NCI-H1105 treated with DMSO at 0.1 percent for 48 hours (cell line): ENCODE measurements around the gene EIF4G1.
"Not testable (repeated sequence)": the region's sequence is repeated elsewhere in the genome, so short reads cannot be mapped to it uniquely, and the experiment has no call there.

Experiments used
- DNase-seq: peaks from one replicate; lab custom pipeline; 2025; lab: John Stamatoyannopoulos, UW

The EIF4G1 gene

GRCh38 chr3:184334470-184335158 lies 20.2 kb downstream of the EIF4G1 start:
- no peak for DNase-seq

GRCh38 chr3:184335291-184335660 lies 20.9 kb downstream of the EIF4G1 start:
- peak; percentile 72 for DNase-seq

DNA sequence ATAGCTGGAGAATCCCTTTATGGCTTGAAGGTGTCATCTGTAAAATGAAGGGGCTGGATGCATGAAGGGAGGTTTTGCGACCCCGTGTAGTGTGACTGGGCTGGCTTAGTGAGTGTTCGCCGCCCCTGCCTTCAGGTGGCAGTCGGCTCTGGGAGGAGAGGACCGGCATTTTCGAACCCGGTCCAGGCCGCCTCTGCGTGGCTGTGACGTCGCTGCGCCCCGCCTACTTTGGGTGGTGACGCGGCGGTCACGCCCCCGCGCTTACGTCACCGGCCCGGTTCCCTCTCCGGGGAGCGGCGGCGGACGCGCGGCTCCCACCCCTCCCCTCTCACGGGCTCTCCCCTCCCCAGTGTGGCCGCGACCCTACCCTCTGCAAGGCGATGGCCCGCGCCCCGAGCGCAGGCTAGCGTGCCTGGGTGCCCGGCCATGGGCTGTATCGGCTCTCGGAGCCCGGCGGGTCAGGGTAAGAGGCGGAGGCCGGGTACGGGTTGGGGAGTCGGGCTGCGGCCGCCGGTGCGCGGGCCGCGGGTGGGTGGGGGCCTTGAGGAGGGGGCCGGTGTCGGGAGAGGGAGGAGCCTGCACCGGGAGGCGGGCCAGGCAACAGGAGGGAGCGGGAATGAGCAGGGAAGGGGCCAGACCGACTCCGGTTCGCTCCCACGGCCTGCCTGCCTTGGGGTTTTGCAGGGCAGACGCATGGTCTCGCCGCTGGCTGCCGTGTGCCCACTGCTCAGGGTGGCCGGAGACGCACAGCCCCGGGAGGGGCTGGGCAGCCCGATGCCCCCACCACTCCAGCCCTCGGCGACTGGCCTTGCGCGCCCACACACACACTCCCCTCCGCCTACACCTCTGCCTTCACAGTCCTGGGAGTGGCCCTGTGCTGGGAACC lies 21.5 kb downstream of the EIF4G1 start:
- peak; percentile 78 for DNase-seq

DNA sequence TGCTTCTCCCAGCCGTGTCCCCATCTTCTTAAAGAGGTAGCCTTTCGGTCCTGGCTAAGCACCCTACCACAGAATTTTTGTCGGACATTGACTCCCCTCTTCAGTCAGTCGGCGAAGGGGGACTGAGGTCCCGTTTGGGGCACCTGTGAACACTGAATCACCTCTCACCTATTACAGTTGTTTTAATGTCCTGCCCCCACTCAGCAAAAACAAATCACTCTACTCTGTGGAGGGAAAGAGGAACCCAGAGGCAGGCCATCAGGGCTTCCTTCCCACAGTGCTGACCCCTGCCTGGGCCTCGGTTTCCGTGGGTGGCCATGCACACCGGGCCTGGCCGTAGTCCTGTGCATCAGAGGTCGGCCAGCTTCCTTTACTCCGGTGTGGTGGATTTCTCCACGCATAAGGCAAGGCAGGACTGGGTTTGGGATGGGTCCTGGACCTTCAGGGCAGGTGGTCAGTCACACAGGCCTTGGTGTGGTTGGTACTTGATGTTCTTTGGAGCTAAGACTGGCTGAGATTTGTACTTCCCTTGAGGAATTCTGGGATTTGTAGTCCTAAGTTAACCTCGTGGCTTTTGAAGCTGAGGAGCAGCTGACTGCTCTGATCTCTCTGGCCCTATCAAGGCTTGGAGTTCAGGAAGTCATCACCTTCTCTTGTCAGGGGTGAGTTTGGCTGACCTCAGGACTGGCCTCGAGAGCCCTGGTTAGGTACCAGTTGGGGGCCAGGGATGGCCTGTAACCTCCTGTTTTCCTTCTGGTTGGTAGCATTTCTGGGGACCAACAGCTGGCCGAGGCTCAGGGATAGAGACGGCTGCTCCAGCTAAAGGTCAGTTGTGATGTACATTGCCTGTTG lies 22.4 kb downstream of the EIF4G1 start:
- no peak for DNase-seq

DNA sequence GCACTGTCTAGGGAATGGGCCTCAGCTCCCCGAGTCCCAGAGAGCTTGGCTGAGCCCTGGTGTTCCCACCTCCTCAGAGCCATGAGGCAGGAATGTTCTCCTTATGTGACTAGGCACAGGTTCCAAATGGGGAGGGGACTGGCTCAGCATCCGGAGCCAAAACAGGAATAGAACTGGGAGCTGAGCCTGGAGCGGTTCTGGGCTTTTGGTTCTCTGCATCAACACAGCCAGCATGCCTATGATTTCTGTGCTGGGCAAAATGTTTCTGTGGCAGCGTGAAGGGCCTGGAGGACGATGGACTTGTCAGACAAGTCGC lies 23.0 kb downstream of the EIF4G1 start, which contains the start of gene FAM131A:
Gene FAM131A, plus strand, starts transcription at position 202 of the 316 bp plus-strand sequence. Its CDS starts 31 bp downstream, at position 233.
- DNase-seq: no peak

- DNase-seq: no peak
Observed at GRCh38 chr3:184337981-184338380, 23.6 kb downstream of the EIF4G1 start.

DNA sequence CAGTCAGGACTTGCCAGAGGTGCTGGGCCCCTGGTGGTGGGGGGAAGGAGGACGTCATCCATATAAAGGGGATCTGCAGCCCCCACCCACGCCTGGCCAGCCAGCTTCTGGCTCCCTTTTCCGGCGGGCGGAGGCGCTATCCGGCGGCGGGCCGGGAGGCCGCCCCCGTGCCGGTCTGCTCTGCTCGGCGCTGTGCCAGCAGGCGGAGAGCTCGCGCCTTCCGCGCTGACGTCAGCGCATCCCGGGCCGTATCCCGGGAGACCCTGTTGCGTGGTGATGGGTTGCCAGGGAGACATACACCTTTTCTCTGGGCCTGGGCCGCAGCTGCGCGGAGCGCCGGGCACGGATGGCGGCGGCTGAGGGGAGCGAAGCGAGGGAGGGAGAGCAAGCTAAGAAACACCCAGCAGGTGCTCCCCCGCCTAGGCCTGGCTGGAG lies 24.1 kb downstream of the EIF4G1 start:
- peak; percentile 98 for DNase-seq

- peak; percentile 86 for DNase-seq
Observed at GRCh38 chr3:184339001-184339400, 24.6 kb downstream of the EIF4G1 start.

DNA sequence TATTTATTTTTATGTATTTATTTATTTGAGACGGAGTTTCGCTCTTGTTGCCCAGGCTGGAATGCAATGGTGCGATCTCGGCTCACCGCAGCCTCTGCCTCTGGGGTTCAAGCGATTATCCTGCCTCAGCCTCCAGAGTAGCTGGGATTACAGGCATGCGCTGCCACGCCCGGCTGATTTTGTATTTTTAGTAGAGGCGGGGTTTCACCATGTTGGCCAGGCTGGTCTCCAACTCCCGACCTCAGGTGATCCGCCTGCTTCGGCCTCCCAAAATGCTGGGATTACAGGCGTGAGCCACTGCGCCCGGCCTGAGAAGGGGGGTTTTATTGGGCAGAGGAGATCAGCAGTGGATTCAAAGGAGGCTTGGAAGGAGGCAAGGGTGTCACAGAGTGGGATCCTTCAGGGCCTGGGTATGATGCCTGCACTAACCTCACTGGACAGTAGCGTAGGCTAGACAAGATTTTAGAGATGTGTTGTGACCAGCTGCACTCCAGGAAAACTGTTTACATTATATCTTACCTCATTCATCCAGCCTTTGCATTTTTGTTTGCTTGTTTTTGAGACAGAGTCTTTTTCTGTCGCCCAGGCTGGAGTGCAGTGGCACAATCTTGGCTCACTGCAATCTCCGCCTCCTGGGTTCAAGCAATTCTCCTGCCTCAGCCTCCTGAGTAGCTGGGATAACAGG lies 25.2 kb downstream of the EIF4G1 start:
- DNase-seq: not testable (repeated sequence)

DNA sequence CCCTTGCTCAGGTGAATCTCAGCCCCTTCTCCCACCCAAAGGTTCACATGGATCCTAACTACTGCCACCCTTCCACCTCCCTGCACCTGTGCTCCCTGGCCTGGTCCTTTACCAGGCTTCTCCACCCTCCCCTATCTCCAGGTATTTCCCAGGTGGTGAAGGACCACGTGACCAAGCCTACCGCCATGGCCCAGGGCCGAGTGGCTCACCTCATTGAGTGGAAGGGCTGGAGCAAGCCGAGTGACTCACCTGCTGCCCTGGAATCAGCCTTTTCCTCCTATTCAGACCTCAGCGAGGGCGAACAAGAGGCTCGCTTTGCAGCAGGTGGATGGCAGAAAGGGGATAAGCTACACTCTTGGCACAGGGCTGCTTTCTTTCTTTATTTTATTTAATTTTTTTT lies 27.5 kb downstream of the EIF4G1 start:
- no peak for DNase-seq

- DNase-seq: no peak
Observed at GRCh38 chr3:184343200-184343876, 28.9 kb downstream of the EIF4G1 start.

DNA sequence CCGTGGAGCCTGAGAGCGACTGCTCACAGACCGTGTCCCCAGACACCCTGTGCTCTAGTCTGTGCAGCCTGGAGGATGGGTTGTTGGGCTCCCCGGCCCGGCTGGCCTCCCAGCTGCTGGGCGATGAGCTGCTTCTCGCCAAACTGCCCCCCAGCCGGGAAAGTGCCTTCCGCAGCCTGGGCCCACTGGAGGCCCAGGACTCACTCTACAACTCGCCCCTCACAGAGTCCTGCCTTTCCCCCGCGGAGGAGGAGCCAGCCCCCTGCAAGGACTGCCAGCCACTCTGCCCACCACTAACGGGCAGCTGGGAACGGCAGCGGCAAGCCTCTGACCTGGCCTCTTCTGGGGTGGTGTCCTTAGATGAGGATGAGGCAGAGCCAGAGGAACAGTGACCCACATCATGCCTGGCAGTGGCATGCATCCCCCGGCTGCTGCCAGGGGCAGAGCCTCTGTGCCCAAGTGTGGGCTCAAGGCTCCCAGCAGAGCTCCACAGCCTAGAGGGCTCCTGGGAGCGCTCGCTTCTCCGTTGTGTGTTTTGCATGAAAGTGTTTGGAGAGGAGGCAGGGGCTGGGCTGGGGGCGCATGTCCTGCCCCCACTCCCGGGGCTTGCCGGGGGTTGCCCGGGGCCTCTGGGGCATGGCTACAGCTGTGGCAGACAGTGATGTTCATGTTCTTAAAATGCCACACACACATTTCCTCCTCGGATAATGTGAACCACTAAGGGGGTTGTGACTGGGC lies 30.3 kb downstream of the EIF4G1 start:
- no peak for DNase-seq

DNA sequence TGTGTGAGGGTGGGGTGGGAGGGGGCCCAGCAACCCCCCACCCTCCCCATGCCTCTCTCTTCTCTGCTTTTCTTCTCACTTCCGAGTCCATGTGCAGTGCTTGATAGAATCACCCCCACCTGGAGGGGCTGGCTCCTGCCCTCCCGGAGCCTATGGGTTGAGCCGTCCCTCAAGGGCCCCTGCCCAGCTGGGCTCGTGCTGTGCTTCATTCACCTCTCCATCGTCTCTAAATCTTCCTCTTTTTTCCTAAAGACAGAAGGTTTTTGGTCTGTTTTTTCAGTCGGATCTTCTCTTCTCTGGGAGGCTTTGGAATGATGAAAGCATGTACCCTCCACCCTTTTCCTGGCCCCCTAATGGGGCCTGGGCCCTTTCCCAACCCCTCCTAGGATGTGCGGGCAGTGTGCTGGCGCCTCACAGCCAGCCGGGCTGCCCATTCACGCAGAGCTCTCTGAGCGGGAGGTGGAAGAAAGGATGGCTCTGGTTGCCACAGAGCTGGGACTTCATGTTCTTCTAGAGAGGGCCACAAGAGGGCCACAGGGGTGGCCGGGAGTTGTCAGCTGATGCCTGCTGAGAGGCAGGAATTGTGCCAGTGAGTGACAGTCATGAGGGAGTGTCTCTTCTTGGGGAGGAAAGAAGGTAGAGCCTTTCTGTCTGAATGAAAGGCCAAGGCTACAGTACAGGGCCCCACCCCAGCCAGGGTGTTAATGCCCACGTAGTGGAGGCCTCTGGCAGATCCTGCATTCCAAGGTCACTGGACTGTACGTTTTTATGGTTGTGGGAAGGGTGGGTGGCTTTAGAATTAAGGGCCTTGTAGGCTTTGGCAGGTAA lies 31.1 kb downstream of the EIF4G1 start:
- peak; percentile 44 for DNase-seq

- no peak for DNase-seq
Observed at GRCh38 chr3:184346480-184347190, 32.2 kb downstream of the EIF4G1 start.

- DNase-seq: no peak
Observed at GRCh38 chr3:184347321-184348056, 33.1 kb downstream of the EIF4G1 start.

GRCh38 chr3:184348057-184348382 lies 33.6 kb downstream of the EIF4G1 start:
- DNase-seq: no peak

- no peak for DNase-seq
Observed at GRCh38 chr3:184349563-184350470, 35.4 kb downstream of the EIF4G1 start.
